ENCODE results near the gene SMOC2.

The SMOC2 gene

DNA sequence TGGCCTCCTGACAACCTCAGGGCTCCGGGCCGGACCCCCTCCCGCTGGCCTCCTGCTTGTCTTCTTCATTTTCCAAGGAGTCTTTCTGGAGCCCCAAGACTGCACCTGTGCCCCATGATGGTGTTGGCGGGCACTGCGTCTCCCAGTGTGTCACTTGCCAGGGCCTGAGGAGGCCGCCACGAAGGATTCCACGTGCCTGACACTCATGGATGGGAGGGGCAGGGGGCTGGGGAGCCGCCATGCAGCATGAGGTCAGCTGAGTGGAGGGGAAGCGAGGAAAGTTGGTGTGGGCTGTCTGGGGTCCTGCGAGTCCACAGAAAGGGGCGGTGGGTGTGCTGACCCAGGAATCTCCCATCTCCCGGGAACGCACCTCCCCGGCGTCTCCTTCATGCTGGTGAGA is 165.7 kb downstream of the SMOC2 start:
- TF ChIP-seq EP300 (IDR thresholded peaks at IDR 0.05; ENCODE audit: borderline replicate concordance) = no peak
- TF ChIP-seq, protein P1, sequence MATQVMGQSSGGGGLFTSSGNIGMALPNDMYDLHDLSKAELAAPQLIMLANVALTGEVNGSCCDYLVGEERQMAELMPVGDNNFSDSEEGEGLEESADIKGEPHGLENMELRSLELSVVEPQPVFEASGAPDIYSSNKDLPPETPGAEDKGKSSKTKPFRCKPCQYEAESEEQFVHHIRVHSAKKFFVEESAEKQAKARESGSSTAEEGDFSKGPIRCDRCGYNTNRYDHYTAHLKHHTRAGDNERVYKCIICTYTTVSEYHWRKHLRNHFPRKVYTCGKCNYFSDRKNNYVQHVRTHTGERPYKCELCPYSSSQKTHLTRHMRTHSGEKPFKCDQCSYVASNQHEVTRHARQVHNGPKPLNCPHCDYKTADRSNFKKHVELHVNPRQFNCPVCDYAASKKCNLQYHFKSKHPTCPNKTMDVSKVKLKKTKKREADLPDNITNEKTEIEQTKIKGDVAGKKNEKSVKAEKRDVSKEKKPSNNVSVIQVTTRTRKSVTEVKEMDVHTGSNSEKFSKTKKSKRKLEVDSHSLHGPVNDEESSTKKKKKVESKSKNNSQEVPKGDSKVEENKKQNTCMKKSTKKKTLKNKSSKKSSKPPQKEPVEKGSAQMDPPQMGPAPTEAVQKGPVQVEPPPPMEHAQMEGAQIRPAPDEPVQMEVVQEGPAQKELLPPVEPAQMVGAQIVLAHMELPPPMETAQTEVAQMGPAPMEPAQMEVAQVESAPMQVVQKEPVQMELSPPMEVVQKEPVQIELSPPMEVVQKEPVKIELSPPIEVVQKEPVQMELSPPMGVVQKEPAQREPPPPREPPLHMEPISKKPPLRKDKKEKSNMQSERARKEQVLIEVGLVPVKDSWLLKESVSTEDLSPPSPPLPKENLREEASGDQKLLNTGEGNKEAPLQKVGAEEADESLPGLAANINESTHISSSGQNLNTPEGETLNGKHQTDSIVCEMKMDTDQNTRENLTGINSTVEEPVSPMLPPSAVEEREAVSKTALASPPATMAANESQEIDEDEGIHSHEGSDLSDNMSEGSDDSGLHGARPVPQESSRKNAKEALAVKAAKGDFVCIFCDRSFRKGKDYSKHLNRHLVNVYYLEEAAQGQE (IDR thresholded peaks at IDR 0.05; ENCODE audit: low read depth) = no peak
- no peak for TF ChIP-seq YY1 (IDR thresholded peaks at IDR 0.05; ENCODE audit: low read depth)

DNA sequence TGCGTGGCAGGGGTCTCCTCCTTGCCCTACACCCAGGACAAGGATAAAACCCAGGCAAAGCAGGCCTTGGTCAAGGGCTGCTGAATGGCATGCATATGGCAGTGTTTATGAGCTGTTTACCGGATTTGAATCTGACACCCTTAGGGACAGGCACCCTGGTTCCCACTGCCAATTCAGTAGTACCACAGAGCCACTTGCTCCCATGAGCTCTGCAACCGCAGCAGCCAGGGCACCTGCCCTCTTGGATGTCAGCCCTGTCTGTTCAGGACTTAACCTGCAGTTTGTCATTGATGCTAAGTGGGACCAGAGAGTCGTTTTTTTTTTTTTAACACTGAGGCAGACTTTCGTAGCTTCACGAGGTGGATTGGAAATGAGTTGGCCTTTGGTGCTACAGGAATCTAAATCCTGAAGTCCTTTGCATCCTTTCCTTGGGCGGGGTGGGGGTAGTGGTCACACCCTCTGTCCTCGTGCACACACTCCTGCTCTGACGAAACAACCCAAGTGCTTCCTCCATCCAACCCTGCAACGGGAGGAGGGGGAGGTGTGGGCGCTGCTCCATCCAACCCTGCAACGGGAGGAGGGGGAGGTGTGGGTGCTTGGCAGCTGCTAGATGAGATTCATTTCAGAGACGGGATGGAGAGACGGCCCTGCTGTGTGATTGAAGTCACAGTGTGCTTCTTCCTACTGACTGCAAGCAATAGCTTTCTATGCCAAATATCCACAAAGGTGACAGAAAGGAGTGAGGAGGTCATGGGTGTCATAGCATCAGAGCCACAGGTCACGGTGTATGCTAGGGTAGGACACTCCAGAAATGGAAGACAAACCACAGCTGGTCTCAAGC is 166.5 kb downstream of the SMOC2 start:
- no peak for TF ChIP-seq ZBTB7A (IDR thresholded peaks at IDR 0.05; ENCODE audit: low read depth)
- TF ChIP-seq TCF12 (IDR thresholded peaks at IDR 0.05; ENCODE audit: low read depth) = no peak
- no peak for TF ChIP-seq EGR1 (IDR thresholded peaks at IDR 0.05)
- TF ChIP-seq FOXM1 (IDR thresholded peaks at IDR 0.05; ENCODE audit: borderline replicate concordance, low read depth) = no peak
- TF ChIP-seq, protein P1 (IDR thresholded peaks at IDR 0.05; ENCODE audit: low read depth) = no peak
- no peak for TF ChIP-seq RAD21 (IDR thresholded peaks at IDR 0.05; ENCODE audit: low read depth)
- no peak for TF ChIP-seq YY1 (IDR thresholded peaks at IDR 0.05; ENCODE audit: low read depth)
- no peak for TF ChIP-seq EP300 (IDR thresholded peaks at IDR 0.05; ENCODE audit: borderline replicate concordance)
- no peak for TF ChIP-seq CREB1 (IDR thresholded peaks at IDR 0.05; ENCODE audit: low read depth)
- TF ChIP-seq CEBPB (IDR thresholded peaks at IDR 0.05) = no peak
- TF ChIP-seq, protein P2, sequence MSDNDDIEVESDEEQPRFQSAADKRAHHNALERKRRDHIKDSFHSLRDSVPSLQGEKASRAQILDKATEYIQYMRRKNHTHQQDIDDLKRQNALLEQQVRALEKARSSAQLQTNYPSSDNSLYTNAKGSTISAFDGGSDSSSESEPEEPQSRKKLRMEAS (IDR thresholded peaks at IDR 0.05) = no peak
- TF ChIP-seq TEAD4 (IDR thresholded peaks at IDR 0.05) = no peak
- TF ChIP-seq, protein P3, sequence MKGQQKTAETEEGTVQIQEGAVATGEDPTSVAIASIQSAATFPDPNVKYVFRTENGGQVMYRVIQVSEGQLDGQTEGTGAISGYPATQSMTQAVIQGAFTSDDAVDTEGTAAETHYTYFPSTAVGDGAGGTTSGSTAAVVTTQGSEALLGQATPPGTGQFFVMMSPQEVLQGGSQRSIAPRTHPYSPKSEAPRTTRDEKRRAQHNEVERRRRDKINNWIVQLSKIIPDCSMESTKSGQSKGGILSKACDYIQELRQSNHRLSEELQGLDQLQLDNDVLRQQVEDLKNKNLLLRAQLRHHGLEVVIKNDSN (IDR thresholded peaks at IDR 0.05) = no peak
- TF ChIP-seq TAF1 (IDR thresholded peaks at IDR 0.05; ENCODE audit: low read depth) = no peak
- no peak for TF ChIP-seq NFIC (IDR thresholded peaks at IDR 0.05)

DNA sequence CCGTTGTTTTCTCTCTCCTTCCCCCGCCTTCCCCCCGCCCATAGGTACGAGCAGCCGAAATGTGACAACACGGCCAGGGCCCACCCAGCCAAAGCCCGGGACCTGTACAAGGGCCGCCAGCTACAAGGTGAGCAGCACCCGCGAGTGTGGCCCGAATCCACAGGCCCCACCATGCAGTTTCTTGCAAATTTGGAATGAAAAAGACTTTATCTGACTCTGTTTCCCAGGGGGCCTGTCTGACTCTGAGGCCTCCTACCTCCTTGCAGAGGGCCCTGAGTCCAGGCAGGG is 167.1 kb downstream of the SMOC2 start:
- no peak for TF ChIP-seq FOXM1 (IDR thresholded peaks at IDR 0.05; ENCODE audit: borderline replicate concordance, low read depth)
- TF ChIP-seq YY1 (IDR thresholded peaks at IDR 0.05; ENCODE audit: low read depth) = no peak
- no peak for TF ChIP-seq ZBTB7A (IDR thresholded peaks at IDR 0.05; ENCODE audit: low read depth)
- no peak for TF ChIP-seq EP300 (IDR thresholded peaks at IDR 0.05; ENCODE audit: borderline replicate concordance)
- TF ChIP-seq, protein P1 (IDR thresholded peaks at IDR 0.05; ENCODE audit: low read depth) = no peak
- no peak for TF ChIP-seq EGR1 (IDR thresholded peaks at IDR 0.05)
- TF ChIP-seq, protein P3 (IDR thresholded peaks at IDR 0.05) = no peak
- no peak for TF ChIP-seq CEBPB (IDR thresholded peaks at IDR 0.05)
- no peak for TF ChIP-seq RAD21 (IDR thresholded peaks at IDR 0.05; ENCODE audit: low read depth)
- TF ChIP-seq NFIC (IDR thresholded peaks at IDR 0.05) = no peak
- TF ChIP-seq, protein P2 (IDR thresholded peaks at IDR 0.05) = no peak
- TF ChIP-seq TAF1 (IDR thresholded peaks at IDR 0.05; ENCODE audit: low read depth) = no peak
- TF ChIP-seq CREB1 (IDR thresholded peaks at IDR 0.05; ENCODE audit: low read depth) = no peak

DNA sequence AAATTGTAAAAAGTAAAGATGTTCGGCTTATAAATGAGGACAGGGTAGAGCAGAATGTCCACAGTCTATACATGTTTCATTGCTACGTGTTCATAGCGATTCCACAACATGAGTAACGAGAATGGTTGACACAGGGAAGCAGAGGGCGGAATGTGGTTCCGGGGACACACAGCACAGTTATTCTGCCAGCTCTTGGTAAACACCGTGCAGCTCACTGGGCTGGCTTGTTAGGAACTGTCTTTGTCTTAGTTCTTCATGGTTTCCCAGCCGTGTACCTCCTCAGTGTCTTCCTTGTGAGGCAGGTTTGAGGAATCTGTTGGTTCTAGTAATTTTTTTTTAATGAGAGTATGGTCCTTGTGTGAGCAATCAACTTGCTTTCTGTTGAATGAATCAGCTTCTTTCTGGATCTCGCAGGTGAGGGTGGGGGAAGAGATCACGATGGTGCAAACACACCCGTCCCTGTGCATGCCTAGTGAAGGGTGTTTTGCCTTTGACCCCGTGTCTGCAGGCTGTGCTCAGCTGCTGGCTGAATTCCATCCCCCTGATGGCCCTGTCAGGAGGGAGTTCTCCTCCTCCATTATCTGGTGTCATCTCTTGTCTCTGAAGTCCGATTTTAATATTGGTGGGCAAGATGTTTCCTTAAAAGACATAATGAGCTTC is 168.2 kb downstream of the SMOC2 start:
- TF ChIP-seq TAF1 (IDR thresholded peaks at IDR 0.05; ENCODE audit: low read depth) = no peak
- TF ChIP-seq, protein P1 (IDR thresholded peaks at IDR 0.05; ENCODE audit: low read depth) = no peak
- TF ChIP-seq CEBPB (IDR thresholded peaks at IDR 0.05) = no peak
- TF ChIP-seq NFIC (IDR thresholded peaks at IDR 0.05) = no peak
- no peak for TF ChIP-seq FOXM1 (IDR thresholded peaks at IDR 0.05; ENCODE audit: borderline replicate concordance, low read depth)
- no peak for TF ChIP-seq RAD21 (IDR thresholded peaks at IDR 0.05; ENCODE audit: low read depth)
- TF ChIP-seq YY1 (IDR thresholded peaks at IDR 0.05; ENCODE audit: low read depth) = no peak
- TF ChIP-seq, protein P2 (IDR thresholded peaks at IDR 0.05) = no peak
- TF ChIP-seq, protein P3 (IDR thresholded peaks at IDR 0.05) = no peak
- no peak for TF ChIP-seq TCF12 (IDR thresholded peaks at IDR 0.05; ENCODE audit: low read depth)
- no peak for TF ChIP-seq EP300 (IDR thresholded peaks at IDR 0.05; ENCODE audit: borderline replicate concordance)
- no peak for TF ChIP-seq EGR1 (IDR thresholded peaks at IDR 0.05)
- no peak for TF ChIP-seq ZBTB7A (IDR thresholded peaks at IDR 0.05; ENCODE audit: low read depth)
- TF ChIP-seq CREB1 (IDR thresholded peaks at IDR 0.05; ENCODE audit: low read depth) = no peak
- no peak for TF ChIP-seq TEAD4 (IDR thresholded peaks at IDR 0.05)
